H9 (cell line): ENCODE results near the gene LMF2. TPM values are rescaled to one million over a fixed set of nuclear protein-coding genes. Genes with fewer than 3 reads are reported as not detected.
A peak's percentile ranks its signal among the peaks of the same experiment; 100 is the strongest.

Experiments used
- DNase-seq: peaks from one replicate; pipeline ENCODE4 v3.0.0-alpha.2; 2017
- H2AFZ ChIP-seq: one replicate; pipeline ENCODE4 v1.6.1; 2013; ENCODE audit warnings: mild to moderate bottlenecking, low read length, control low read depth, moderate library complexity
- H2AK5ac ChIP-seq: 2 replicates; pipeline ENCODE4 v1.6.1; 2013; ENCODE audit warnings: low read length, control low read depth, mixed read lengths; ENCODE audit not compliant: insufficient read length
- H2BK120ac ChIP-seq: one replicate; pipeline ENCODE4 v1.6.1; 2013; ENCODE audit warnings: low read depth, mild to moderate bottlenecking, low read length, control low read depth, inconsistent platforms; ENCODE audit not compliant: poor library complexity, severe bottlenecking
- H2BK12ac ChIP-seq: 2 replicates; pipeline ENCODE4 v1.6.1; 2013; ENCODE audit warnings: low read length, control low read depth, mixed read lengths, low read depth; ENCODE audit not compliant: insufficient read length
- H2BK15ac ChIP-seq: 2 replicates; pipeline ENCODE4 v1.6.1; 2013; ENCODE audit warnings: low read depth, low read length, control low read depth
- H2BK20ac ChIP-seq: one replicate; pipeline ENCODE4 v1.6.1; 2013; ENCODE audit warnings: low read depth, mild to moderate bottlenecking, low read length, control low read depth, inconsistent platforms; ENCODE audit not compliant: poor library complexity, severe bottlenecking
- H2BK5ac ChIP-seq: 2 replicates; pipeline ENCODE4 v1.6.1; 2013; ENCODE audit warnings: low read length, control low read depth, mixed read lengths; ENCODE audit not compliant: insufficient read length
- H3K14ac ChIP-seq: 2 replicates; pipeline ENCODE4 v1.6.1; 2013; ENCODE audit warnings: low read length, control low read depth; ENCODE audit not compliant: insufficient read depth
- H3K18ac ChIP-seq: 2 replicates; pipeline ENCODE4 v1.6.1; 2013; ENCODE audit warnings: low read depth, mild to moderate bottlenecking, mixed read lengths, low read length, control low read depth; ENCODE audit not compliant: insufficient read length
- H3K23ac ChIP-seq: 2 replicates; pipeline ENCODE4 v1.6.1; 2013; ENCODE audit warnings: low read length, control low read depth, mixed read lengths, low read depth; ENCODE audit not compliant: insufficient read length
- H3K23me2 ChIP-seq: 2 replicates; pipeline ENCODE4 v1.6.1; 2013; ENCODE audit warnings: low read depth, mild to moderate bottlenecking, mixed read lengths, low read length, control low read depth; ENCODE audit not compliant: insufficient read length, poor library complexity, severe bottlenecking
- H3K27ac ChIP-seq: 2 replicates; pipeline ENCODE4 v1.5.1; 2013; ENCODE audit warnings: low read length, control low read depth, mixed read lengths, low read depth; ENCODE audit not compliant: insufficient read length
- H3K27me3 ChIP-seq: 2 replicates; pipeline ENCODE4 v1.6.1; 2013; ENCODE audit warnings: low read length, control low read depth, inconsistent platforms; ENCODE audit not compliant: insufficient read depth
- H3K4ac ChIP-seq: 2 replicates; pipeline ENCODE4 v1.6.1; 2013; ENCODE audit warnings: low read depth, mild to moderate bottlenecking, control low read depth, inconsistent platforms, low read length, moderate library complexity
- H3K4me1 ChIP-seq: 2 replicates; pipeline ENCODE4 v1.6.1; 2013; ENCODE audit warnings: low read length, control low read depth, inconsistent platforms; ENCODE audit not compliant: insufficient read depth
- H3K4me2 ChIP-seq: 2 replicates; pipeline ENCODE4 v1.6.1; 2013; ENCODE audit warnings: low read length, control low read depth, mixed read lengths; ENCODE audit not compliant: insufficient read length, insufficient read depth
- H3K56ac ChIP-seq: 2 replicates; pipeline ENCODE4 v1.6.1; 2013; ENCODE audit warnings: low read depth, mild to moderate bottlenecking, mixed read lengths, low read length, control low read depth; ENCODE audit not compliant: insufficient read length
- H3K79me1 ChIP-seq: 2 replicates; pipeline ENCODE4 v1.6.1; 2013; ENCODE audit warnings: low read depth, mild to moderate bottlenecking, moderate library complexity, low read length, control low read depth, inconsistent platforms; ENCODE audit not compliant: insufficient read depth, poor library complexity, severe bottlenecking
- H3K79me2 ChIP-seq: 2 replicates; pipeline ENCODE4 v1.6.1; 2013; ENCODE audit warnings: low read length, control low read depth, inconsistent platforms; ENCODE audit not compliant: insufficient read depth
- H3K9ac ChIP-seq: 2 replicates; pipeline ENCODE4 v1.6.1; 2013; ENCODE audit warnings: low read length, control low read depth, mixed read lengths; ENCODE audit not compliant: insufficient read length; ENCODE audit errors: extremely low read depth
- H3K9me3 ChIP-seq: one replicate; pipeline ENCODE4 v1.6.1; 2013; ENCODE audit warnings: low read depth, low read length, inconsistent platforms; ENCODE audit not compliant: control insufficient read depth
- H3T11ph ChIP-seq: one replicate; pipeline ENCODE4 v1.6.1; 2013; ENCODE audit warnings: mild to moderate bottlenecking, low read length, control low read depth, inconsistent platforms
- H4K20me1 ChIP-seq: one replicate; pipeline ENCODE4 v1.6.1; 2013; ENCODE audit not compliant: control insufficient read depth, insufficient read length, insufficient read depth
- H4K5ac ChIP-seq: 2 replicates; pipeline ENCODE4 v1.6.1; 2013; ENCODE audit warnings: low read depth, mild to moderate bottlenecking, mixed read lengths, low read length, control low read depth; ENCODE audit not compliant: insufficient read length
- H4K8ac ChIP-seq: replicated peaks from 2 replicates; pipeline ENCODE4 v1.6.1; 2013; ENCODE audit warnings: low read length, control low read depth, mixed read lengths, low read depth; ENCODE audit not compliant: insufficient read length
- H4K91ac ChIP-seq: 2 replicates; pipeline ENCODE4 v1.6.1; 2013; ENCODE audit warnings: low read depth, mild to moderate bottlenecking, moderate library complexity, mixed read lengths, low read length, control low read depth; ENCODE audit not compliant: insufficient read length
- H3K27ac Mint-ChIP-seq, 3 experiments: 2 replicates in 2 of 3; 3 replicates in 1 of 3; pipeline ENCODE4 v1.8.0; 2020 to 2021; ENCODE audit warnings: mixed read lengths in 3 of 3, mild to moderate bottlenecking in 1 of 3, moderate library complexity in 1 of 3
- H3K27me3 Mint-ChIP-seq: 2 replicates; pipeline ENCODE4 v1.8.0; 2021; ENCODE audit warnings: low read depth, mild to moderate bottlenecking, moderate library complexity, mixed read lengths
- H3K36me3 Mint-ChIP-seq, 3 experiments: 2 replicates in 2 of 3; 3 replicates in 1 of 3; pipeline ENCODE4 v1.8.0; 2020 to 2021; ENCODE audit warnings: low read depth in 3 of 3, mixed read lengths in 3 of 3; ENCODE audit not compliant: insufficient read depth in 1 of 3
- H3K4me1 Mint-ChIP-seq, 2 experiments: 2 replicates each; pipeline ENCODE4 v1.8.0; 2020; ENCODE audit warnings: mixed read lengths in 2 of 2
- H3K4me3 Mint-ChIP-seq, 2 experiments: 2 replicates in 1 of 2; 3 replicates in 1 of 2; pipeline ENCODE4 v1.8.0; 2020 to 2021; ENCODE audit warnings: mild to moderate bottlenecking in 2 of 2, mixed read lengths in 2 of 2, moderate library complexity in 1 of 2
- H3K9me3 Mint-ChIP-seq, 2 experiments: 2 replicates in 1 of 2; 3 replicates in 1 of 2; pipeline ENCODE4 v1.8.0; 2020; ENCODE audit warnings: mild to moderate bottlenecking in 2 of 2, mixed read lengths in 2 of 2, moderate library complexity in 1 of 2
- WGBS: extraction: QIAGEN DNeasy Blood & Tissue Kit; methylation state at CpG from one replicate; pipeline ENCODE4 v1.1.7; 2013; ENCODE audit warnings: missing lambda C conversion rate, low lambda C conversion rate, mixed read lengths; ENCODE audit not compliant: insufficient read length; ENCODE audit errors: extremely low coverage; 5-methylcytosine and 5-hydroxymethylcytosine counted together
- total RNA-seq: library from RNA; stranded (reverse); gene quantifications from 2 replicates; pipeline ENCODE4 v1.2.1, GENCODE V29; 2021
- TF ChIP-seq, protein P1 (sequence below): fragments of 200-600 bp; sonication (generic); conservative IDR thresholded peaks from 3 replicates; pipeline ENCODE4 v1.8.0; 2021; ENCODE audit warnings: antibody characterized with exemption, mild to moderate bottlenecking

LMF2 gene
- total RNA-seq, 1 experiment from 2014 or later = 43.6 TPM

DNA sequence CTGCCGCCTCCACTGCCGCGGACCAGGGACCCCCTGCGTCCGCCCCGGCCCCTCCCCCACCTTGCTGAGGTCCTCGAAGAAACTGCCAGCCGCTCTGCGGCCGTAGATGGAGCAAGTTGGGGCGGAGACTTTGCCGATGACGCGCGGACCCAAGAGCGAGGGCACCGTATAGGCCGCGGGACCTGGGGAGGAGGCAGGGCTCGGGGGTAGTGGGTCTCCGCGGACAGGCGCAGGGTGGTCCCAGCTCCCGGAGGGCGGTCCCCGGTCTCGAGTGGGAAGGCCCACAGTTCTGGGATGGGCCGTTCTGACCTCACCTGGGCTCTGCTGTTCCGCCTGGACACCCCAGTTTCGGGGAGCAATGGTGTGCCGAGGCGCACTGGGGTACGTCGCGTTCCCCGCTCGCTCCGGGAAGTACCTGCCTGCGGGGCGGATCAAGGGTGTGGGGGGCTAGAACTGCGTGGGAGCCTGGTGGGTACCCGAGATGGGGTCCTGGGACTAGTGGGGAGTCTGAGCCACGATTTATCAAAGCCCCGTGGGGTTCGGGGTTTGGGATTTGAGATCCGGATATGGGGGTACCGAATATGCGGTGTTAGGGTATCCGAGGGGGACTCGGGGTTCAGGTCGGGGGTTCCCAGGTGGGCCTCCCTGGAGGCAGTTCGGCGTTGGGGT, 23.5 kb upstream of the LMF2 start:
- no peak overlapping the region for H2BK12ac ChIP-seq
- H3K4me2 ChIP-seq = peak overlapping the region; percentile 34
- TF ChIP-seq, protein P1, sequence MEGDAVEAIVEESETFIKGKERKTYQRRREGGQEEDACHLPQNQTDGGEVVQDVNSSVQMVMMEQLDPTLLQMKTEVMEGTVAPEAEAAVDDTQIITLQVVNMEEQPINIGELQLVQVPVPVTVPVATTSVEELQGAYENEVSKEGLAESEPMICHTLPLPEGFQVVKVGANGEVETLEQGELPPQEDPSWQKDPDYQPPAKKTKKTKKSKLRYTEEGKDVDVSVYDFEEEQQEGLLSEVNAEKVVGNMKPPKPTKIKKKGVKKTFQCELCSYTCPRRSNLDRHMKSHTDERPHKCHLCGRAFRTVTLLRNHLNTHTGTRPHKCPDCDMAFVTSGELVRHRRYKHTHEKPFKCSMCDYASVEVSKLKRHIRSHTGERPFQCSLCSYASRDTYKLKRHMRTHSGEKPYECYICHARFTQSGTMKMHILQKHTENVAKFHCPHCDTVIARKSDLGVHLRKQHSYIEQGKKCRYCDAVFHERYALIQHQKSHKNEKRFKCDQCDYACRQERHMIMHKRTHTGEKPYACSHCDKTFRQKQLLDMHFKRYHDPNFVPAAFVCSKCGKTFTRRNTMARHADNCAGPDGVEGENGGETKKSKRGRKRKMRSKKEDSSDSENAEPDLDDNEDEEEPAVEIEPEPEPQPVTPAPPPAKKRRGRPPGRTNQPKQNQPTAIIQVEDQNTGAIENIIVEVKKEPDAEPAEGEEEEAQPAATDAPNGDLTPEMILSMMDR = no peak
- no peak overlapping the region for H4K5ac ChIP-seq
- Mint-ChIP-seq H3K36me3 (no peaks in the 10 kb centered on the region; a peak in 1 of 7 replicates), H3K4me3 (peak overlapping the region; percentile 56 to 80), H3K9me3 (no peaks in the 10 kb centered on the region; a peak in 1 of 5 replicates), H3K27ac (no peak overlapping the region), H3K4me1 (peaks cover 15 to 20% of the 10 kb centered on the region in 2 experiments), H3K27me3 (peaks cover 75% of the 10 kb centered on the region)
- H3K56ac ChIP-seq = no peak overlapping the region
- DNase-seq = peak; percentile 84
- no peak overlapping the region for H3K23ac ChIP-seq
- H3K4me1 ChIP-seq = no peaks in the 10 kb centered on the region
- H3K23me2 ChIP-seq = peaks cover 18% of the 10 kb centered on the region
- H3K18ac ChIP-seq = peak overlapping the region; percentile 27
- no peak overlapping the region for H2BK15ac ChIP-seq
- no peak overlapping the region for H3K9ac ChIP-seq
- no peak overlapping the region for H3K4ac ChIP-seq
- no peak overlapping the region for H2BK5ac ChIP-seq
- no peak overlapping the region for H4K91ac ChIP-seq
- H4K20me1 ChIP-seq = no peaks in the 10 kb centered on the region
- H2BK20ac ChIP-seq = no peak overlapping the region
- no peak overlapping the region for H3K14ac ChIP-seq
- H2AFZ ChIP-seq = no peak overlapping the region
- no peaks in the 10 kb centered on the region for H3K9me3 ChIP-seq
- H2AK5ac ChIP-seq = no peak overlapping the region
- H3K27ac ChIP-seq = no peak overlapping the region
- no peak overlapping the region for H2BK120ac ChIP-seq
- H3K27me3 ChIP-seq = peaks cover 37% of the 10 kb centered on the region; the same call in 1 of the 2 replicates
- no peak overlapping the region for H3T11ph ChIP-seq
- WGBS = no CpG with 5 or more reads among the region's 53 CpGs
- no peaks in the 10 kb centered on the region for H3K79me1 ChIP-seq
- H3K79me2 ChIP-seq = no peaks in the 10 kb centered on the region
- no peak overlapping the region for H4K8ac ChIP-seq
